ENCODE measurements around the gene COL24A1. TPM values are rescaled to one million over a fixed set of nuclear protein-coding genes. Genes with fewer than 3 reads are reported as not detected.

The COL24A1 gene
- total RNA-seq, 1 experiment from 2014 or later = 0.35 TPM

DNA sequence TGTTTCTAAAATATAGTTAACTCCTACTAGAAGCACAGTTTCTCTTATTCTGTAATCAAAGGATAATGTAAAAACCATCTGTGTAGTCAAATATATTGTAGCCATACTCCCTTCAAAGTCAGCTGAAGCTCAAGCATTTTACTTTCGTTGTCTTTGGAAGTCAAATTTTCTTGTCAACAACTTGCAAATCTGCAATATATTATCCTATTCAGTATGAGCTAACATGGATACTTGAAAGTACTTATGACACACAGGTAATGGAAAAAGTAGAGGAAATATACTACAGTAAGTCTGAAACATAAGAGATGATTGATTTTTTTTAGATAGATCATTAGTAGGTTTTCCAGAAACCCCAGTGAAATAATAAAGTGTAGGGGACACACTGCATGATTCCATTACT lies 121.5 kb downstream of the COL24A1 start:
- Mint-ChIP-seq H3K27me3 (ENCODE audit: low read depth) (no peaks in the 10 kb centered on the region), H3K36me3 (ENCODE audit: insufficient read depth in 1 of 3, low read depth in 3 of 3) (0 out of 7 replicates have a peak, but pooled peaks cover 0 to 2% (median 0%) of the 10 kb centered on the region in 3 experiments), H3K9me3 (no peaks in the 10 kb centered on the region), H3K4me3 (no peak overlapping the region), H3K27ac (no peak overlapping the region), H3K4me1 (peaks cover 0 to 3% of the 10 kb centered on the region in 2 experiments; a peak in 1 of 4 replicates)
- H2AFZ ChIP-seq (ENCODE audit: low read length) = no peak overlapping the region
- no peak overlapping the region for H2BK20ac ChIP-seq (ENCODE audit: low read depth, low read length, poor library complexity, severe bottlenecking)
- H4K91ac ChIP-seq (ENCODE audit: insufficient read length, low read depth, low read length) = no peak overlapping the region
- H3K4me1 ChIP-seq (ENCODE audit: insufficient read depth, low read length) = no peaks in the 10 kb centered on the region; the same call in 1 of the 2 replicates
- TF ChIP-seq, protein P1, sequence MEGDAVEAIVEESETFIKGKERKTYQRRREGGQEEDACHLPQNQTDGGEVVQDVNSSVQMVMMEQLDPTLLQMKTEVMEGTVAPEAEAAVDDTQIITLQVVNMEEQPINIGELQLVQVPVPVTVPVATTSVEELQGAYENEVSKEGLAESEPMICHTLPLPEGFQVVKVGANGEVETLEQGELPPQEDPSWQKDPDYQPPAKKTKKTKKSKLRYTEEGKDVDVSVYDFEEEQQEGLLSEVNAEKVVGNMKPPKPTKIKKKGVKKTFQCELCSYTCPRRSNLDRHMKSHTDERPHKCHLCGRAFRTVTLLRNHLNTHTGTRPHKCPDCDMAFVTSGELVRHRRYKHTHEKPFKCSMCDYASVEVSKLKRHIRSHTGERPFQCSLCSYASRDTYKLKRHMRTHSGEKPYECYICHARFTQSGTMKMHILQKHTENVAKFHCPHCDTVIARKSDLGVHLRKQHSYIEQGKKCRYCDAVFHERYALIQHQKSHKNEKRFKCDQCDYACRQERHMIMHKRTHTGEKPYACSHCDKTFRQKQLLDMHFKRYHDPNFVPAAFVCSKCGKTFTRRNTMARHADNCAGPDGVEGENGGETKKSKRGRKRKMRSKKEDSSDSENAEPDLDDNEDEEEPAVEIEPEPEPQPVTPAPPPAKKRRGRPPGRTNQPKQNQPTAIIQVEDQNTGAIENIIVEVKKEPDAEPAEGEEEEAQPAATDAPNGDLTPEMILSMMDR (conservative IDR thresholded peaks at IDR 0.05) = no peak
- no peak overlapping the region for H2BK120ac ChIP-seq (ENCODE audit: low read depth, low read length, poor library complexity, severe bottlenecking)
- H2AK5ac ChIP-seq (ENCODE audit: insufficient read length, low read length) = no peak overlapping the region
- H2BK12ac ChIP-seq (ENCODE audit: insufficient read length, low read depth, low read length) = no peak overlapping the region
- H2BK5ac ChIP-seq (ENCODE audit: insufficient read length, low read length) = no peak overlapping the region
- H3K79me2 ChIP-seq (ENCODE audit: insufficient read depth, low read length) = no peaks in the 10 kb centered on the region
- no peak overlapping the region for H3K14ac ChIP-seq (ENCODE audit: insufficient read depth, low read length)
- H3T11ph ChIP-seq (ENCODE audit: low read length) = no peak overlapping the region
- no peak overlapping the region for H3K18ac ChIP-seq (ENCODE audit: insufficient read length, low read depth, low read length)
- H3K23ac ChIP-seq (ENCODE audit: insufficient read length, low read depth, low read length) = no peak overlapping the region
- H3K9ac ChIP-seq (ENCODE audit: extremely low read depth, insufficient read length, low read length) = no peak overlapping the region
- H4K8ac ChIP-seq (replicated peaks; ENCODE audit: insufficient read length, low read depth, low read length) = no peak overlapping the region
- no CpG with 5 or more reads among the region's 1 CpG for whole genome bisulfite sequencing (ENCODE audit: extremely low coverage, insufficient read length, low lambda C conversion rate)
- no peaks in the 10 kb centered on the region for H3K23me2 ChIP-seq (ENCODE audit: insufficient read length, low read depth, low read length, poor library complexity, severe bottlenecking)
- no peak overlapping the region for H3K56ac ChIP-seq (ENCODE audit: insufficient read length, low read depth, low read length)
- no peak overlapping the region for H4K5ac ChIP-seq (ENCODE audit: insufficient read length, low read depth, low read length)
- DNase-seq = no peak
- H3K9me3 ChIP-seq (ENCODE audit: control insufficient read depth, low read depth, low read length) = no peaks in the 10 kb centered on the region
- no peaks in the 10 kb centered on the region for H4K20me1 ChIP-seq (ENCODE audit: control insufficient read depth, insufficient read depth, insufficient read length)
- H3K79me1 ChIP-seq (ENCODE audit: insufficient read depth, low read depth, low read length, poor library complexity, severe bottlenecking) = no peaks in the 10 kb centered on the region
- no peak overlapping the region for H3K4me2 ChIP-seq (ENCODE audit: insufficient read depth, insufficient read length, low read length)
- H3K27ac ChIP-seq (ENCODE audit: insufficient read length, low read depth, low read length) = no peak overlapping the region
- H2BK15ac ChIP-seq (ENCODE audit: low read depth, low read length) = no peak overlapping the region
- H3K27me3 ChIP-seq (ENCODE audit: insufficient read depth, low read length) = no peaks in the 10 kb centered on the region
- H3K4ac ChIP-seq (ENCODE audit: low read depth, low read length) = no peak overlapping the region
